Endothelial cell of umbilical vein (primary cell): ENCODE data around the gene TTC21B. TPM values are rescaled to one million over a fixed set of nuclear protein-coding genes. Genes with fewer than 3 reads are reported as not detected.

Source experiments
- BruUV-seq: library from RNA; stranded (reverse); fragments of 400-500 nt; replicated peaks from 2 replicates; lab custom pipeline; 2021; lab: Mats Ljungman, UMichigan
- CTCF ChIA-PET: fragments of 300-600, 350-600 bp; sonication (Branson Sonifier 250); formaldehyde crosslinking; loops from one replicate; lab custom pipeline; 2021; ENCODE audit warnings: antibody characterized with exemption, inconsistent platforms; lab: Charles Lee
- POLR2A ChIA-PET: fragments of 300-600, 350-600 bp; sonication (Branson Sonifier 250); formaldehyde crosslinking; loops from one replicate; lab custom pipeline; 2021; ENCODE audit warnings: antibody characterized with exemption, inconsistent platforms; lab: Charles Lee
- DNase-seq: peaks from one replicate; pipeline ENCODE4 v3.0.0-alpha.2; 2011; ENCODE audit warnings: low read depth, low spot score
- FAIRE-seq: peaks from 2 replicates; lab custom pipeline; 2011; peaks lifted over from hg19 to GRCh38; lab: Jason Lieb, UNC
- H2AFZ ChIP-seq: 2 replicates; pipeline ENCODE4 v1.6.0; 2012; ENCODE audit warnings: low read depth, low read length, control low read depth, inconsistent platforms
- H3K27ac ChIP-seq: 2 replicates; pipeline ENCODE4 v1.5.1; 2011; ENCODE audit warnings: low read depth, mild to moderate bottlenecking, control low read depth, low read length, moderate library complexity; ENCODE audit not compliant: insufficient read depth
- H3K27me3 ChIP-seq, 2 experiments: 2 replicates each; pipeline versions ENCODE4 v1.6.0 to v1.6.1; 2011; ENCODE audit warnings: low read length in 2 of 2, mixed read lengths in 1 of 2; ENCODE audit not compliant: control insufficient read depth in 2 of 2, insufficient read depth in 2 of 2
- H3K36me3 ChIP-seq, 2 experiments: 2 replicates in 1 of 2; 3 replicates in 1 of 2; pipeline ENCODE4 v1.5.1; 2011; ENCODE audit warnings: low read length in 2 of 2, mild to moderate bottlenecking in 1 of 2, moderate library complexity in 1 of 2; ENCODE audit not compliant: control insufficient read depth in 2 of 2, insufficient read depth in 2 of 2; ENCODE audit errors: extremely low read depth in 1 of 2
- H3K4me1 ChIP-seq: 3 replicates; pipeline ENCODE4 v1.5.1; 2011; ENCODE audit warnings: mild to moderate bottlenecking, low read length; ENCODE audit not compliant: control insufficient read depth, insufficient read depth; ENCODE audit errors: extremely low read depth
- H3K4me2 ChIP-seq: 2 replicates; pipeline ENCODE4 v1.6.1; 2011; ENCODE audit warnings: low read length, control low read depth, mixed read lengths; ENCODE audit not compliant: insufficient read depth
- H3K4me3 ChIP-seq, 3 experiments: fragments of 200-600 bp in 1 of 3; sonication (generic), shearing (Covaris generic) in 1 of 3; replicated peaks in 1 of 3; 2 replicates each; pipeline ENCODE4 v1.5.1; 2011 to 2016; ENCODE audit warnings: control low read depth in 3 of 3, low read length in 3 of 3, mild to moderate bottlenecking in 2 of 3, inconsistent platforms in 1 of 3, low read depth in 1 of 3, moderate library complexity in 1 of 3; ENCODE audit not compliant: insufficient read depth in 1 of 3
- H3K79me2 ChIP-seq: 2 replicates; pipeline ENCODE4 v1.6.0; 2012; ENCODE audit warnings: low read length, inconsistent platforms; ENCODE audit not compliant: control insufficient read depth, insufficient read depth
- H3K9ac ChIP-seq: replicated peaks from 2 replicates; pipeline ENCODE3; 2011; ENCODE audit warnings: low read length, control low read depth; ENCODE audit not compliant: insufficient read depth; ENCODE audit errors: extremely low read depth
- H3K9me1 ChIP-seq: replicated peaks from 3 replicates; pipeline ENCODE4 v1.6.0; 2011; ENCODE audit warnings: mild to moderate bottlenecking, low read length; ENCODE audit not compliant: control insufficient read depth, insufficient read depth; ENCODE audit errors: extremely low read depth
- H3K9me3 ChIP-seq: replicated peaks from 2 replicates; pipeline ENCODE4 v1.5.1; 2012; ENCODE audit warnings: low read length, inconsistent platforms; ENCODE audit not compliant: control insufficient read depth, insufficient read depth
- H4K20me1 ChIP-seq: replicated peaks from 2 replicates; pipeline ENCODE3; 2011; ENCODE audit warnings: mild to moderate bottlenecking, low read length; ENCODE audit not compliant: control insufficient read depth, insufficient read depth; ENCODE audit errors: extremely low read depth
- EZH2 ChIP-seq: IDR thresholded peaks from 2 replicates; pipeline ENCODE4 v1.6.1; 2012; ENCODE audit warnings: borderline replicate concordance, low read depth, mild to moderate bottlenecking, moderate library complexity, low read length, inconsistent platforms; ENCODE audit not compliant: severe bottlenecking
- FOS ChIP-seq: IDR thresholded peaks from 2 replicates; pipeline ENCODE4 v1.6.1; 2011; ENCODE audit warnings: mild to moderate bottlenecking, low read length, moderate library complexity, borderline replicate concordance; ENCODE audit not compliant: insufficient read depth
- GATA2 ChIP-seq: IDR thresholded peaks from 2 replicates; pipeline ENCODE4 v1.7.0; 2011; ENCODE audit warnings: low read depth, mild to moderate bottlenecking, moderate library complexity, mixed read lengths, low read length; ENCODE audit not compliant: insufficient read length, insufficient read depth
- JUN ChIP-seq: IDR thresholded peaks from 2 replicates; pipeline ENCODE4 v1.6.1; 2011; ENCODE audit warnings: borderline replicate concordance, low read depth; ENCODE audit not compliant: insufficient read length, insufficient read depth
- MAX ChIP-seq: IDR thresholded peaks from 2 replicates; pipeline ENCODE4 v1.6.1; 2011; ENCODE audit not compliant: insufficient read depth, insufficient read length
- MYC ChIP-seq: IDR thresholded peaks from one replicate; pipeline ENCODE4 v1.6.1; 2011; ENCODE audit warnings: mild to moderate bottlenecking, low read depth, low read length
- POLR2A ChIP-seq: IDR thresholded peaks from 2 replicates; pipeline ENCODE4 v1.6.1; 2012; ENCODE audit warnings: low read depth, mild to moderate bottlenecking, control low read depth, low read length
- POLR2AphosphoS5 ChIP-seq: IDR thresholded peaks from 2 replicates; pipeline ENCODE4 v1.6.1; 2012; ENCODE audit warnings: low read depth, mild to moderate bottlenecking, control low read depth, low read length, moderate library complexity; ENCODE audit not compliant: insufficient read depth
- dilution Hi-C: fragments of 300-500 bp; cut with MboI; formaldehyde crosslinking; loops from one replicate; pipeline ENCODE4 v1.15.0; 2019; ENCODE audit warnings: low sequenced_read_pairs; ENCODE audit not compliant: extremely low pct_ligation_motif_present
- intact Hi-C: fragments of 100-400 bp; cut with micrococcal nuclease; formaldehyde crosslinking; loops from one replicate; pipeline ENCODE4 v1.10.0; 2022
- polyA plus RNA-seq, 4 experiments: library from polyadenylated mRNA; depleted of rRNA in 3 of 4; stranded (reverse) in 3 of 4; unstranded in 1 of 4; fragments of >200 nt; gene quantifications; 2 replicates each; pipeline versions ENCODE4 v1.2.1 to v1.2.3, GENCODE V29; 2011 to 2012; ENCODE audit warnings: missing spikeins in 1 of 4
- total RNA-seq: library from RNA; stranded (reverse); gene quantifications from 2 replicates; pipeline ENCODE4 v1.2.3, GENCODE V29; 2021
- TF ChIP-seq, protein P1 (sequence below), 2 donors: IDR thresholded peaks; 1 replicate in 1 of 2; 2 replicates in 1 of 2; pipeline ENCODE4 v1.5.1; 2011; ENCODE audit warnings: low read length in 2 of 2, mild to moderate bottlenecking in 2 of 2, moderate library complexity in 2 of 2, control low read depth in 1 of 2, inconsistent platforms in 1 of 2, low read depth in 1 of 2; ENCODE audit not compliant: insufficient read depth in 1 of 2; ENCODE audit errors: extremely low read depth in 1 of 2

TTC21B gene
- total and polyA plus RNA-seq, 2 donors (not counting 3 experiments of a cell fraction or from before 2014, with no cell fraction given): 8.0 to 21.9 TPM

DNA sequence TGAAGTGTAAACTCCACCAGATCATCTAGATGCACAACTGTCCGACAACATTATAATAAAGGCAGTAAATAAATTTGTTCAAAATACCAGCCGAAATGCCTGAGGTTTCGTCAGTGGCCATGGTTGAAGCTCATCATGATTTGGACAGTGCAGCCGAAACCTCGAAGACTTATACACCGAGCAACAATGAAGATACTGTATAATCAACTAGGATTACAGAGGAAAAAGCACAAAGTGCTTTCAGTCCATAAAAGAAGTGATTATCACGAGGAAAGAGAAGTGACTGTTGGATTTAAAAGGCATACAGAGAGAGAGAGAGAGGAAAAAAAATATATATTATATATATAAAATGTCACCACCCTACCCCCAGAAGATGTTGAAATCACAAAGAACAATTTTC, 107.5 kb downstream of the TTC21B start:
- BruUV-seq: no TSS peak
- Histone ChIP-seq H3K9me1 (no peaks in the 10 kb centered on the region), H3K9ac (no peak overlapping the region), H3K4me1 (no peaks in the 10 kb centered on the region), H2AFZ (no peak overlapping the region), H4K20me1 (no peaks in the 10 kb centered on the region), H3K79me2 (no peaks in the 10 kb centered on the region), H3K27ac (no peak overlapping the region), H3K9me3 (no peaks in the 10 kb centered on the region), H3K4me2 (no peak overlapping the region), H3K4me3 (no peak overlapping the region), H3K36me3 (no peaks in the 10 kb centered on the region), H3K27me3 (no peaks in the 10 kb centered on the region)
- intact Hi-C loops: no loop called here
- no peak for FAIRE-seq
- dilution Hi-C loops: no loop called here
- ChIA-PET CTCF (interaction anchor here (2.1 kb wide), 1 partner anchor 28 kb away, joined by 11 read pairs; no protein-coding TSS in a partner anchor), POLR2A (no interaction called here)
- TF ChIP-seq FOS (no peak), GATA2 (no peak), MYC (no peak), EZH2 (no peak), MAX (no peak), POLR2A (no peak), JUN (no peak), POLR2AphosphoS5 (no peak)
- TF ChIP-seq, protein P1, sequence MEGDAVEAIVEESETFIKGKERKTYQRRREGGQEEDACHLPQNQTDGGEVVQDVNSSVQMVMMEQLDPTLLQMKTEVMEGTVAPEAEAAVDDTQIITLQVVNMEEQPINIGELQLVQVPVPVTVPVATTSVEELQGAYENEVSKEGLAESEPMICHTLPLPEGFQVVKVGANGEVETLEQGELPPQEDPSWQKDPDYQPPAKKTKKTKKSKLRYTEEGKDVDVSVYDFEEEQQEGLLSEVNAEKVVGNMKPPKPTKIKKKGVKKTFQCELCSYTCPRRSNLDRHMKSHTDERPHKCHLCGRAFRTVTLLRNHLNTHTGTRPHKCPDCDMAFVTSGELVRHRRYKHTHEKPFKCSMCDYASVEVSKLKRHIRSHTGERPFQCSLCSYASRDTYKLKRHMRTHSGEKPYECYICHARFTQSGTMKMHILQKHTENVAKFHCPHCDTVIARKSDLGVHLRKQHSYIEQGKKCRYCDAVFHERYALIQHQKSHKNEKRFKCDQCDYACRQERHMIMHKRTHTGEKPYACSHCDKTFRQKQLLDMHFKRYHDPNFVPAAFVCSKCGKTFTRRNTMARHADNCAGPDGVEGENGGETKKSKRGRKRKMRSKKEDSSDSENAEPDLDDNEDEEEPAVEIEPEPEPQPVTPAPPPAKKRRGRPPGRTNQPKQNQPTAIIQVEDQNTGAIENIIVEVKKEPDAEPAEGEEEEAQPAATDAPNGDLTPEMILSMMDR (IDR thresholded peaks at IDR 0.05; ENCODE audit: extremely low read depth in 1 of 2, insufficient read depth in 1 of 2, low read depth in 1 of 2, low read length in 2 of 2): no peak
- no peak for DNase-seq
